Renal pelvis (tissue), 12 donors: Measurements from ENCODE around the gene RAG2. TPM values are rescaled to one million over a fixed set of nuclear protein-coding genes. Genes with fewer than 3 reads are reported as not detected.

Experiments used
- DNase-seq: peaks from one replicate; pipeline ENCODE4 v3.0.0-alpha.2; 2013
- long read RNA-seq, 16 experiments: transcript quantifications; one replicate each; lab custom pipeline, GENCODE V29; 2026
- polyA plus RNA-seq, 3 donors: library from polyadenylated mRNA; unstranded; fragments of 120-200 nt; gene quantifications; one replicate each; pipeline ENCODE4 v1.2.1, GENCODE V29; 2013; ENCODE audit not compliant: insufficient read length in 3 of 3

Gene RAG2
- 1 to 10 TPM in 1 of 3 donors, under 1 TPM in 2; 0.53 to 1.3 (median 0.94) TPM for polyA plus RNA-seq
- long read RNA-seq, donor 1, result 0 reads
- long read RNA-seq, donor 2, result 0 reads
- long read RNA-seq, donor 3, result 0 reads
- long read RNA-seq, donor 4, result 0 reads
- long read RNA-seq, donor 5, partial matches to known transcripts, result 36 of 41 reads
- long read RNA-seq, donor 5, other reads (novel, unspliced or antisense), result 5 of 41 reads
- long read RNA-seq, donor 6, result 0 reads
- long read RNA-seq, donor 7, result 0 reads
- long read RNA-seq, donor 8, result 0 reads
- long read RNA-seq, donor 9, result 0 reads
- long read RNA-seq, donor 10, result 0 reads
- long read RNA-seq, donor 11, partial matches to known transcripts, result 40 of 70 reads
- long read RNA-seq, donor 11, other reads (novel, unspliced or antisense), result 30 of 70 reads
- long read RNA-seq, donor 12, partial matches to known transcripts, result 0 of 3 reads
- long read RNA-seq, donor 12, other reads (novel, unspliced or antisense), result 0 of 3 reads
- long read RNA-seq, donor 13, result 0 reads
- long read RNA-seq, donor 14, result 0 reads
- long read RNA-seq, donor 15, result 0 reads
- long read RNA-seq, donor 16, result 0 reads

GRCh38 chr11:36598051-36598450, at the start of gene RAG2:
Gene RAG2 (minus strand): TSS chr11:36598236. CDS start chr11:36594168, 4,068 bp downstream.
- DNase-seq, result no peak

- DNase-seq, result no peak
Measured at GRCh38 chr11:36638556-36638955, 40.5 kb upstream of the RAG2 start.

GRCh38 chr11:36635066-36635862, 37.2 kb upstream of the RAG2 start:
- DNase-seq, result no peak

- DNase-seq, result no peak
Measured at GRCh38 chr11:36631774-36632173, 33.7 kb upstream of the RAG2 start.

GRCh38 chr11:36628765-36629244, 30.8 kb upstream of the RAG2 start:
- no peak for DNase-seq

- no peak for DNase-seq
Measured at GRCh38 chr11:36628141-36628540, 30.1 kb upstream of the RAG2 start.

GRCh38 chr11:36627471-36627870, 29.4 kb upstream of the RAG2 start:
- no peak for DNase-seq

GRCh38 chr11:36627006-36627405, 29.0 kb upstream of the RAG2 start:
- no peak for DNase-seq

- DNase-seq, result no peak
Measured at GRCh38 chr11:36623494-36623893, 25.5 kb upstream of the RAG2 start.

- DNase-seq, result peak; percentile 41
Measured at GRCh38 chr11:36622431-36623136, 24.5 kb upstream of the RAG2 start.

- no peak for DNase-seq
Measured at GRCh38 chr11:36620246-36620645, 22.2 kb upstream of the RAG2 start.

- DNase-seq, result peak; percentile 48
Measured at GRCh38 chr11:36619502-36619901, 21.5 kb upstream of the RAG2 start.

- no peak for DNase-seq
Measured at GRCh38 chr11:36618363-36619047, 20.5 kb upstream of the RAG2 start.

GRCh38 chr11:36617543-36618362, 19.7 kb upstream of the RAG2 start:
- DNase-seq, result no peak

GRCh38 chr11:36615826-36616225, 17.8 kb upstream of the RAG2 start:
- DNase-seq, result no peak

- DNase-seq, result no peak
Measured at GRCh38 chr11:36609383-36609782, 11.3 kb upstream of the RAG2 start.

- DNase-seq, result no peak
Measured at GRCh38 chr11:36608491-36609199, 10.6 kb upstream of the RAG2 start.

- no peak for DNase-seq
Measured at GRCh38 chr11:36605221-36606216, 7.5 kb upstream of the RAG2 start.
